ENCODE data around the gene CERK.

GRCh38 chr22:46753761-46754109 lies 15.7 kb upstream of the CERK start:
- TF ChIP-seq CTCF (IDR thresholded peaks at IDR 0.05; ENCODE audit: low read depth, low read length) (no peak), EZH2phosphoT487 (IDR thresholded peaks at IDR 0.05; ENCODE audit: low read depth) (no peak)

All from OCI-LY3 (cell line).